Measurements from ENCODE around the gene STOML1.
"Not testable (repeated sequence)": the region's sequence is repeated elsewhere in the genome, so short reads cannot be mapped to it uniquely, and the experiment has no call there.

Gene STOML1

DNA sequence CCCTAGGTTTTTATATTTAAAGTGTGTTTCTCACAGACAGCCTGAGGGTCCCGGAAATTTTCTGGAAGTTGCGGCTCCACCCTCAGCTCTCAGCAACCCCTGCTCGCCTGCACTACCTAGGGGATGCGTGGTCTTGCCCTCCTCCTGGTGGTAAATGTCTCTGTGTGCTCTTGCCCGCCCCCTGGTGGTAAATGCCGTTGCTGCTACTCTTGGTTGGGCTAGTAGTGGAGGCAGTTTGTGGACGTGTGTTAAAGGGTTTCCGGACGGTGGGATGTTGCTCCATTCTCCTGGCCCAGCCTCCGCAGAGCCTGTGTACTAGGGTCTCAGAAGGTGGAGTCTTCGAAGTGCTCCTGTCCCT is 27.4 kb downstream of the STOML1 start:
- peak overlapping the region; percentile 68 for H3K4me3 Mint-ChIP-seq
- no peaks in the 10 kb centered on the region for H3K27me3 Mint-ChIP-seq
- peak overlapping the region; percentile 65 for H3K27ac Mint-ChIP-seq
- peak; percentile 85 for ATAC-seq
- no peaks in the 10 kb centered on the region for H3K9me3 Mint-ChIP-seq
- no peaks in the 10 kb centered on the region for H3K36me3 Mint-ChIP-seq
- H3K4me1 Mint-ChIP-seq = peaks cover 27% of the 10 kb centered on the region

DNA sequence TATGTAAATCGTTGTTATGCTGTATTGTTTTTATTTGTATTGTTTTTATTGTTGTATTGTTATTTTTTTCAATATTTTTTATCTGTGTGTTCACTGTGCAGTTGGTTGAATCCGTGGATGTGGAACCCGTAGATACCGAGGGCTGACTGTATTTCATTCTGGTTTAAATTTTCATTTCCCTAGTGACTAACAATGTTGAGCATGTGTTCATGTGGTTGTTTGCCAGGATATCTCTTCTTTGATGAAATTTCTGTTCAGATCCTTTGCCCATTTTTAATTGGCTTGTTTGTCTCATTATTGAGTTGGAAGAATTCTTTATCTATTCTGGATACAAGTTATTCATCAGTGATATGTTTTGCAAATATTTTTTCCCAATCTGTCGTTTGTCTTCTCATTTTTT is 29.7 kb downstream of the STOML1 start:
- peaks cover 35% of the 10 kb centered on the region for H3K4me1 Mint-ChIP-seq
- ATAC-seq = no peak
- H3K9me3 Mint-ChIP-seq = no peaks in the 10 kb centered on the region
- H3K4me3 Mint-ChIP-seq = no peak overlapping the region
- peaks cover 5% of the 10 kb centered on the region for H3K27me3 Mint-ChIP-seq
- no peaks in the 10 kb centered on the region for H3K36me3 Mint-ChIP-seq
- no peak overlapping the region for H3K27ac Mint-ChIP-seq

GRCh38 chr15:73960472-73961070 is 31.5 kb downstream of the STOML1 start:
- H3K9me3 Mint-ChIP-seq, H3K36me3 Mint-ChIP-seq, ATAC-seq, H3K27ac Mint-ChIP-seq, H3K4me3 Mint-ChIP-seq: not testable (repeated sequence)
- peaks cover 24% of the 10 kb centered on the region for H3K27me3 Mint-ChIP-seq
- H3K4me1 Mint-ChIP-seq = peaks cover 22% of the 10 kb centered on the region

GRCh38 chr15:73959801-73960200 is 32.3 kb downstream of the STOML1 start:
- Mint-ChIP-seq H3K27ac (peak overlapping the region; percentile 53), H3K27me3 (peaks cover 30% of the 10 kb centered on the region), H3K36me3 (no peaks in the 10 kb centered on the region), H3K4me1 (peaks cover 15% of the 10 kb centered on the region), H3K9me3 (no peaks in the 10 kb centered on the region), H3K4me3 (no peak overlapping the region)
- ATAC-seq = no peak

DNA sequence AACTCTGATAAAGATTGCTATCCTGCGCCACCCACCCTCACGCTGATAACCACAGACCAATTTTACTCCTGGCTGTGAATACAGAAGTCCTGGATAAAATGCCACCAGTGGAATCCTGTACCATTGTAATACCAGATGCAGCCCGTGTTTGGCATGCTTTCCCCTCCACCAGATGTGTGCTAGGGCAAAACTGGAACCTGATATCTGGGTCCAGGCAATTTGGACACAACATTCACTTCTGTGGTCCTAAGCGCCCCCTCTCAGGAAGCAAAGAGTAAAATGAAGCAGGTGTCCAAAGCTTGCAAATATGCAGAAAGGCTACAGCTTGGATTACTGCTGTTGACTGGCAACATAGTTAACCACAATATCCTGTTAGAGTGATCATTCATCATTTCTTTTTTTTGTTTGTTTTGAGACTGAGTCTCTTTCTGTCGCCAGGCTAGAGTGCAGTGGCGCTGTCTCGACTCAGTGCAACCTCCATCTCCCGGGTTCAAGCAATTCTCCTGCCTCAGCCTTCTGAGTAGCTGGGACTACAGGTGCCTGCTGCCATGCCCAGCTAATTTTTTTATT is 33.0 kb downstream of the STOML1 start:
- no peaks in the 10 kb centered on the region for H3K36me3 Mint-ChIP-seq
- peaks cover 11% of the 10 kb centered on the region for H3K4me1 Mint-ChIP-seq
- H3K4me3 Mint-ChIP-seq = no peak overlapping the region
- peaks cover 36% of the 10 kb centered on the region for H3K27me3 Mint-ChIP-seq
- peak overlapping the region; percentile 53 for H3K27ac Mint-ChIP-seq
- no peaks in the 10 kb centered on the region for H3K9me3 Mint-ChIP-seq
- peak; percentile 41 for ATAC-seq

- no peak overlapping the region for H3K27ac Mint-ChIP-seq
- no peak for ATAC-seq
These were observed 34.3 kb downstream of the STOML1 start for GRCh38 chr15:73957785-73958184.

DNA sequence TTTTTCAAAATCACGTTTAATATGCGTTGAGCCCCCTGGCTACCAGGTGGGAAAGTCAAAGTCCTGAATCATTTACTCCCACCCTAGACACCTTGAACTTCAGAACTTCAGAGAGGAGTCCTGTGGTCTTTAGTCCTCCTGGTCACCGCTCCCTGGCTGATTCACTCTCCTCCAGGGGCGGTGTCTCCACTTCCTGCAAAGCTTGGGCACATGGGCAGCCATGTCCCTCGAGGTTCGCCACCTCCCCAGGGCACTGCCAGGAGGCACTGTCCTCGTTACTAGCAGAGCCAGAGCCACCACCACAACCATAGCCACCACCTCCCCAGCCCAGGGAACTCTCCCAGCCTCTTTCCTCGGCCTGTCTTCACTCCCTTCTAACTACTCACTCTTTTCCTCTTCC is 34.8 kb downstream of the STOML1 start:
- Mint-ChIP-seq H3K4me3 (no peak overlapping the region), H3K27me3 (peaks cover 44% of the 10 kb centered on the region), H3K4me1 (peaks cover 11% of the 10 kb centered on the region), H3K36me3 (no peaks in the 10 kb centered on the region), H3K27ac (no peak overlapping the region), H3K9me3 (no peaks in the 10 kb centered on the region)
- no peak for ATAC-seq

More at GRCh38 chr15:73957785-73958184, 34.3 kb downstream of the STOML1 start:
- Mint-ChIP-seq H3K4me3 (no peak overlapping the region), H3K27me3 (peaks cover 44% of the 10 kb centered on the region), H3K4me1 (peaks cover 11% of the 10 kb centered on the region), H3K9me3 (no peaks in the 10 kb centered on the region), H3K36me3 (no peaks in the 10 kb centered on the region)

DNA sequence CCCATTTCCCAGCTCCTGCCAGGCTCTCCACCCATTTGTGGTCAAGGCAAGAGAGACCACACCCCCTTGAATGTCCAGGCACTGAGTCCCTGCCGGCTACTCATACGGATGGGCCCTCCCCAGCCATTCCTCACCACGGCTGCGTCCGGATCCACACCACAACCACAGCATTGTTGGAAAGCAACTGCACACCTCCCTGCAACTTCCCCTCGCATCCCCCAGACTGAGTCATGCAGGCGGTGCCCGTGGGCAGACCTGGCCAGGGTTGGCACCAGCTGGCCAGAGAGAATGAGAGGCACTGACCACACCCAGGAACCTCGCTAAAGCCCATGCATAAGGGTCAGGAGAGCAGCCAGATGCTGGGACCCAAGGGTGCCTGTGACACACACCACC is 35.4 kb downstream of the STOML1 start:
- Mint-ChIP-seq H3K27ac (no peak overlapping the region), H3K4me3 (no peak overlapping the region), H3K9me3 (no peaks in the 10 kb centered on the region), H3K4me1 (peaks cover 11% of the 10 kb centered on the region), H3K27me3 (peaks cover 44% of the 10 kb centered on the region), H3K36me3 (no peaks in the 10 kb centered on the region)
- ATAC-seq = no peak

GRCh38 chr15:73955861-73956742 is 36.0 kb downstream of the STOML1 start:
- Mint-ChIP-seq H3K36me3 (no peaks in the 10 kb centered on the region), H3K9me3 (no peaks in the 10 kb centered on the region), H3K4me1 (peaks cover 15% of the 10 kb centered on the region), H3K4me3 (no peak overlapping the region), H3K27me3 (peaks cover 44% of the 10 kb centered on the region), H3K27ac (no peak overlapping the region)
- peak; percentile 16 for ATAC-seq

DNA sequence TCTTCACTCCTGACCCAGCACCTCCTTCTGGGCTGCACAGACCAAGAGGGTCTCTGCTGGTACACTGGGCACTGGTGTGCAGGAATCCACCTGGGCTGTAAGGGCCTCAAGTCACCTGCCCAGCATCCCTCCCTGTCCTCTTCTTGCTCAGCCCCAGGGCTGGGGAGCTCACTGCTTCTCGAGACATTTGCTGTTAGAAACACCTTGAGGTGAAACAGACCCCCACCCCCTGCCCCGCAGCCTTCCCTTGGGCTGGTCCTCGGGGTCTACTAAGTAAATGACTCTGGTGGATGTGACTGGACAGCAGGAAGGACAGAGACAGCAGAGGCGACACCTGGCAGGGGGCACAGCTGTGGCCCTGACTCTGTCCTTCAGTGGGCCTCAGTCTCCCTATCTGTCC is 36.8 kb downstream of the STOML1 start:
- peaks cover 22% of the 10 kb centered on the region for H3K4me1 Mint-ChIP-seq
- no peak overlapping the region for H3K27ac Mint-ChIP-seq
- ATAC-seq = no peak
- no peaks in the 10 kb centered on the region for H3K9me3 Mint-ChIP-seq
- peaks cover 44% of the 10 kb centered on the region for H3K27me3 Mint-ChIP-seq
- no peak overlapping the region for H3K4me3 Mint-ChIP-seq
- H3K36me3 Mint-ChIP-seq = no peaks in the 10 kb centered on the region

- Mint-ChIP-seq H3K36me3 (no peaks in the 10 kb centered on the region), H3K27me3 (peaks cover 44% of the 10 kb centered on the region), H3K4me3 (no peak overlapping the region), H3K4me1 (peaks cover 17% of the 10 kb centered on the region), H3K27ac (no peak overlapping the region), H3K9me3 (no peaks in the 10 kb centered on the region)
- ATAC-seq = no peak
These were observed 37.6 kb downstream of the STOML1 start for GRCh38 chr15:73954188-73955145.

DNA sequence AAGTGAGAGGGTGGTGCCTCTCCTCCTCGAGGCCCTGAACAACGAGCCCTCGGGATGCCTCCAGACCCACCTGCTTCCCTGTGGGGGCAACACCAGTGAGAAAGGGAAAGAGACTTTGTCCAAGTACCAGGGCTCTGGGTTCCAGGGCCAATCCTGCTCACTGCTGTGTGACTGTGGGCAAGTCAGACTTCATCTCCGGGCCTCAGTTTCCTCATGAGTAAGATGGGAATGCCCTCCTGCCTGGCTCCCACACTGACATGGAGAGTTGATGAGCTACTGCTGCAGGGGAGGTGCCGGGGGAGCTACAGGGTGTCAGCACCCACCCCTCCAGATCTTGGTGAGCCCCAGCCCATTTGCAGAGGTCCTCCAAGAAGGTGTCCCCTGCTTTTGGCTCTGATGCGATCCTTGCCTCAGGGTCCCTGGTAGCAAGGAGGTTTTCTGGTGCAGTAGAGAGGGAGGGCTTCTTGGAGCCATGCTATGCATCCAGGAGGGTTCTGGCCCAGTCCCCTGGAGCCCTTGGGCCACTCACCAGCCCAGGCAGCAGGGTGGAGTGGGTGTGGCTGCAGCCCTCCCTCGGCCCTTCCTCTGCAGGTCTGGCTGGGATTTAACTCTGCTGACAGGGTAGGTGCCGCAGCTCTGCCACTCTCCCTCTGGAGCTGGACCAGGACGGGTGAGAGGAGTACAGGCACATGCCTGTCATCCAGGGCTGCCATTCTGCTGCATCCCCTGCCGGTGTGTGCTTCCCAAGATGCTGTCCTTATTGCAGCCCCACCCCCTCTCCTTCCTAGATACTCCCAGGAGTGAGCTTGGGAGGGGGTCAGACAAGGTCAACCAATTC is 39.0 kb downstream of the STOML1 start:
- Mint-ChIP-seq H3K4me3 (no peak overlapping the region), H3K9me3 (no peaks in the 10 kb centered on the region), H3K27me3 (peaks cover 44% of the 10 kb centered on the region), H3K27ac (no peak overlapping the region), H3K36me3 (no peaks in the 10 kb centered on the region), H3K4me1 (peaks cover 11% of the 10 kb centered on the region)
- ATAC-seq = no peak

GRCh38 chr15:73952171-73952912 is 39.8 kb downstream of the STOML1 start:
- H3K36me3 Mint-ChIP-seq = no peaks in the 10 kb centered on the region
- no peak for ATAC-seq
- peaks cover 11% of the 10 kb centered on the region for H3K4me1 Mint-ChIP-seq
- H3K4me3 Mint-ChIP-seq = no peak overlapping the region
- H3K27me3 Mint-ChIP-seq = peaks cover 38% of the 10 kb centered on the region
- no peak overlapping the region for H3K27ac Mint-ChIP-seq
- no peaks in the 10 kb centered on the region for H3K9me3 Mint-ChIP-seq

DNA sequence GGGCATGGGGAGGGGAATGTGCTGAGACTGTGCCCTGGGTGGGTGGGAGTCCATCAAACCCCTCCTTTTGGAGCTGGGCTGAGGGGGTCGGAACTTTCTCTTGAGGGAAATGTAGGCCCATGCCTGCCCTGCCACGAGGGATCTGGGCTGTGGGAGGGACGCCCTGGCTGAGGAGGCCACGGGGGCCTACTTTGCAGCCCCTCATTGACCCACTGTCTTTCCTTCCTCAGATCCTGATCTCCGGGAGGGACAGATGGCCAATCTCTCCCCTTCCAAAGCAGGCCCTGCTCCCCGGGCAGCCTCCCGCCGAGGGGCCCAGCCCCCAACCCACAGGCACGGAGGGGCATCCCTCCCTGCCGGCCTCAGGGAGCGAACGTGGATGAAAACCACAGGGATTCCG is 40.5 kb downstream of the STOML1 start:
- ATAC-seq = no peak
- no peak overlapping the region for H3K27ac Mint-ChIP-seq
- H3K9me3 Mint-ChIP-seq = no peaks in the 10 kb centered on the region
- H3K27me3 Mint-ChIP-seq = peaks cover 34% of the 10 kb centered on the region
- H3K36me3 Mint-ChIP-seq = no peaks in the 10 kb centered on the region
- H3K4me1 Mint-ChIP-seq = peaks cover 11% of the 10 kb centered on the region
- no peak overlapping the region for H3K4me3 Mint-ChIP-seq

All from stimulated activated memory B cell treated with anti-CD40 and anti-IgM and Interleukin-4, amounts not matched to agents 10 μg/mL and 1 μg/mL and 100 μg/mL, for 72 hours (primary cell).